IPS-11a (cell line): ENCODE measurements around the gene QSOX2.

ENCODE experiments used
- H3K4me3 ChIP-seq: one replicate; pipeline ENCODE4 v1.5.1; 2013; ENCODE audit warnings: low read depth, low read length, control low read depth

QSOX2 gene

DNA sequence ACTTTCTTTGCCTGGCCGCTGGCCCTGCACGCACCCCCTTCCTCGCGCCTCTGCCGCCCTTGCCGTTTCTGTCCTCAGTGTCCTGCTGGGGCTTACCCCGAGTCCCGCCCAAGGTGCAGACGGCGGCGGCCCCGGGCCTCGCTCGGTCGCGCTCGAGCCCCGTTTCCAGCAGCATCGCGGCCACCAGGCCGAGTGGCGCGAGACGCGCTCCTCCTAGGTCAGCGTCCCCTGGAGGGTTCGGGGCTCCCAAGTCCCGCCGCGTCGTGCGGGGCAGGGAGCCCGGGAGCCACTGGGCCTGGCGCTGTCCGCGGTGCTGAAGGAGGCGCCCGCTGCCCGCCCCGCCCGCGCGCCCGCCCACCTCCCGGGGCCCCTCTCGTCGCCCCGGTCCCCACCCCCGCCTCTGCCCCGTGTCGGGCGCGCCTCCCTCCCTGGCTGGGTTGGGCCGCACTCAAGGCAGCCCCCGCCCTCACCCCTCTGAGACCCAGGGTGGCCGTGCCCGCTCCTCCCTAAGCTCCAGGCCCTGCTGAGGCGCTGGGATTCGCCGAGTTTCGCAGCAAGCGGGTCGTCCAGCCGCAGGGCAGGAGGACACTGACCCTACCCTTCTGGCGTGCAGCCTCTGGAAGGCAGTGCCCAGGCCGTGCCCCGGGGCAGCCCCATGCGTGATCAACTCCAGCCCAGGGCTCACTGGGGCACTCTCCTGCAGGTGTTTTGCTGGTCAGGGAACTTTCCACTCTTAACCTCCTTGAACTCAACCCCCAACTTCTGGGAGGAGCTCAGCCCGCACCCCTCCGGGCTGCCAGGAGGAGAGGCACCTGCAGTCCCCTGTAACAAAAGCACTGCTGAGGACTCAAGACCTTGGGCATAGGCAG is 40.5 kb downstream of the QSOX2 start, which contains the start of gene LHX3:
LHX3 (minus strand) TSS at position 291 of the 869 bp plus-strand sequence; CDS start at position 175, 116 bp downstream.
- no peak within 1 kb of the TSS for H3K4me3 ChIP-seq

DNA sequence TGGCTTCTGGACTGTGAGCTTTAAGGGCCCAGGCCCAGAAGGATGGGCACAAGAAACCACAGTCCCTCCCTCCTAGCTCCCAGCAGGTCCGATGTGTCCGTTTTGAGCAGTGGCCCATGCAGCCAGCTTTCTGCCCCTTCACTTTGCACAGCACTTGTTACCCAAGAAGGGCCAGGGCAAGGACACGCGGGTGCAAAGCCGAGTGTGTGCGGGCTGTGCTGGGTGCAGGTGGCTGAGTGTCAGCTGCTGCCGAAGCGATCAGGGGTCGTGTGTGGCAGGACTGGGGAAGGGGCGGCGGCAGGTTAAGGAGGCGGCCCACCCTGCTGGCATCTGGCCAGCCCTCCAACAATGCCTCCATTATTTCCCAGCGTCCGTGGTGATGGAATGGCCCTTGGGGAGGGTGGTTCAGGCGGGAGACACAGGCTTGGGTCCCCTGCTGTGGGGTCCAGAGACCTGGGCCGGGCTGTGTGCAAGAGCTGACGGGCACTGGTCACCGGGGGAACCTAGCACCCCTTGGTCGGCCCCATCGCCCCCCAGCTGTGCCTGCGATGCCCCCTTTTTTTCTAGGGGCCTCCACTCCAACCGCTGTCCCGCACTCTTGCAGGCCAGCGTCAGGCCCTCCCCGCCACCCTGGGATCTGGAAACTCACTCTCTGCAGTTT is 41.3 kb downstream of the QSOX2 start:
- no peak overlapping the region for H3K4me3 ChIP-seq

DNA sequence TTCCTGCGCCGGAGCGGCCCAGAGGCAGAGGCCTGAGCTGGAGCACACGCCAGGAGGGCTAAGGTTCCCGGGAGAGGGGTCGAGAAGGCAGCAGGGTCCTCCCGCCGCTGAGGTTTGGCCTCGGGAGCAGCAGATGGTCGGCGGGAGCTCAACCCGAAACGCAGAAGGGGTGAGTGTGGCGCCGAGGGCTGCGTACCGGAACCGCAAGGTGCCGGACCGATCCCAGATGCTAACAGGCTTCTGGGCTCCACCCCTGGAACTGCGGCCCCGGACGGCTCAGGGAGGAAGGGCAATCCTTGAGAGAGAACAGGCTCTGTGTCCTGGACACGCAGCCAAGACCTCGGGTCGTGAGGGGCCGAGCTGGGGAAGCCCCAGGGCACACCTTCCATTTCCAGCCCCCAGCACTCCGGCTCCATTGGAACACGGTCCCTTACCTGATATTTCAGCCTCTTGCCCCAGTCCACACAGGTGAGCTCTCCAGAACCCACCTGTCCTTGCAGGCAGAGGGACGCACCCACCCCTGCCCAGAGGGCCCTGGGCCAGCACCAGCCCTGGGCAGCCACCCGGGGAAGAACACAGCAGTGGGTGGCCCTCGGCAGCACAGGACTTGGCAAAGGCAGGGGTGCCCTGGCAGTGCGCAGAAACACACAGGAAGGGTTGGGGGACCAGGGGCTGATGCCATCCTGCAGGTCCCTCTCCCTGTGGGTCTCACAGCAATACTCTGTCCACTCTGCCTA is 42.0 kb downstream of the QSOX2 start:
- H3K4me3 ChIP-seq = no peak overlapping the region

DNA sequence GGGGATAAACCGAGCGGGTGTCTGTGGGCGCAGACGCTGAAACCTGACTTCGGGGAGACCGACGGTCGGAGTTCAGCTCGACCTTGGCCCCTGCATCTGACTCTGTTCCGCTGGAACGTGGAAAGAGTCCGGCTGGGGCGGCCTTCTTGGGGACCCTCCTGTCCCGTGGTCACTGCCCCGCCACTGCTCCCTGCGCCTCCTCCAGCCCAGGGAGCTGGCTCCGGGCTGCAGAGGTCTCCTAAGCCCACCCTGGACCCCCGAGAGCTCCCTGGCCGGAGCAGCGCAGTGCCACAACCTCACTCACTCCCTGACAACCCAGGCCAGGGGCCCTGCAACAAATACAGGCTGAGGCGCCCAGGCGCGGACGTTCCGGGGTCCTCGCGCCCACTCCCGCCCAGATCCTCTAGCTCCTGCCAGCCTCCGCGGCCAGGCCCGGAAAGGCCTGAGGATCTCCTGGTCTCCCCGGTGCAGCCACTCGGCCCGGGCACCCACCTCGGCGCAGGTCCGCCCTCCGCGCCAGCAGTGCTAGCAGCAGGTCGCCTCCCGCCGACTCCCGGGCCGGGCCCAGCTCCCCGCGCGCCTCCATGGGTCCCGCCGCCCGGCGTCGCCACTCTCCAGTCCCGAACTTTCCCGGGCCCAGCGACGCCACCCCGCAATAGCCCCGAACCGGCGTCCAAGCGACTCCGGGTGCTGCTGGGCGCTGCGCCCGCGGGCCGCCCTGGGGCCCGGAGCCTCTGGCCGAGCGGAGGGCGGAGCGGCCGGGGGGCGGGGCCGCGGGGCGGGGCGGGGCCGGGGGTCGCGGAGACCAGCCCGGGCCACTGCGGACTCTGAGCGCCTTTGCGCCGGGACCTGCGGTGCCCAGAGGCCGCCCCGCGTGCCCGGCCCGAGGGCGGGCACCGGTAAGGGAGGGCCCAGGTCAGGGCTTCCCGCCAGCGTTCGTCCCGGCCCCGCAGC is 42.9 kb downstream of the QSOX2 start:
- H3K4me3 ChIP-seq = no peak overlapping the region

DNA sequence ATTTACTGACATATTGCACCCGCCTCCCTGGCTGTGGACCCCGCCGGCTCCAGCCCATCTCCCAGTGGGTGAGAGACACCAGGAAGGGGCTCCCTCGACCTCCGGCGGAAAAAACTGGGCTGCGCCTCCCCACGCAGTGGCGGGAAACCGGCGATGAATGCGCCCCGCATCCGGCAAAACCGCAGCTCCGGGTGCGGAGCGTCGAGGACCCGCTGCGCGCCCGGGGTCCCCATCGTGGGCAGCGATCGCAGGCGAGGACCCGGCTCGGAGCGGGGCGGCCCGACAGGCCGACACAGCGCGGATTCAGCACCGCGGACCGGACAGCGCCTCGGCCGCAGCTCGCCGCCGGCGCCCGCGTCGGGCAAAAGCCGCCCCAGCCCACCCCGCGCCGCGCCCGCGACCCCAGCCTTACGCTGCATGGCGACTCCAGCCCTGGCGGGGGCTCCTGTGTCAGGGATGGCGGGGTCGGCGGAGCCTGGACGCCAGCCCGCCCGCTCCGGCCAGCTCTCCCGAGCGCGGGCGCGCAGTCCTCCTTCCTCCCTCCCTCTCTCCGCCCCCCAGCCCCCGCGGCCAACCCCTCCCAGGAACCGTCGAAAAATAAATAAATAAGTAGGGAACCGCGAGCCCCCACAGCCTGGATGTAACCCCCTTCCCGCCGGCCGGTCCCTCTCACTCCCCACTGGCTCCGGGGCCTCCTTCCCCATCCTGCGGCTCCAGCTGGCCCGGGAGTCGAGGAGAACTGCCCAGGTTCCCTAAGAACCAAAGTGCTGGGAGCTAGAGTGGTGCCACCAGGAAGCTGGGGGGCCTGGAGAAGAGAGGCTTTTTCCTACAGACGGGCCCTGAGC is 43.8 kb downstream of the QSOX2 start:
- no peak overlapping the region for H3K4me3 ChIP-seq

DNA sequence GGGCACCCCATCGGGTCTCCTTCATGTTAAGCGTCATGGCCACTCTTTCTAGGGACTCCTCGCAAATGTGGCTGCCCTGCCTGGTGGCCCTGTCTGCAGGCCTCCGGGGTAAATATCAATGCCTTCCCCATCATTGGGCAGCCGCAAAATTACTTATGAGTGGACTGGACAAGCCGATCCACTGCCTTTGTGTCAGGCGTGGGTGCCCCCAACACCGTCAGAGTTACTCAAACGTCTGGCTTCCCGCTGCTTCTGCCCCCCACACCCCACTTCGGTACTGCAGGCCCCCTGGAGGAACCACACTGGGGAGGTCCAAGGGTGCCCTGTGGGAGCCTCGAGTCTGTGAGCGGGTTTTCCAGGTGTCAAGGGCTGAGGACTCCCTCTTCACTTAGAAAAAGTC is 44.4 kb downstream of the QSOX2 start:
- H3K4me3 ChIP-seq = no peak overlapping the region

DNA sequence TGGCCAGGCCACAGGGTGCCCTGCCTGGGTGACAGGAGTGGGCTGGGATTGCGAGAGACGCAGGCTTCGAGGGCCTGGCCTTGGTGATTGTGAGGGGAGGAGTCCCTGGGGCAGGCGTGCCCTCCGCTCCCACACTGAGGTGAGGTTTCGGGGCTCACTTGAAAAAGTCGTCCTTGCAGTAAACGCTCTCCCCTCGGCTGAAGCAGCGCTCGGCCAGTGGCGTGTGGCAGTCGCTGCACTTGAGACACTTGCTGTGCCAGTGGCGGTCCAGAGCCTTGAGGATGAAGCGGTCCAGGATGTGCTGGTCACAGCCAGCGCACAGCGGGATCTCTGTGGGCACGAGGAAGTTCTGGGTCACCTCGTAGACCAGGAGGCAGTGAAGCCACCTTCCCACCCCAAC is 45.2 kb downstream of the QSOX2 start:
- no peak overlapping the region for H3K4me3 ChIP-seq

DNA sequence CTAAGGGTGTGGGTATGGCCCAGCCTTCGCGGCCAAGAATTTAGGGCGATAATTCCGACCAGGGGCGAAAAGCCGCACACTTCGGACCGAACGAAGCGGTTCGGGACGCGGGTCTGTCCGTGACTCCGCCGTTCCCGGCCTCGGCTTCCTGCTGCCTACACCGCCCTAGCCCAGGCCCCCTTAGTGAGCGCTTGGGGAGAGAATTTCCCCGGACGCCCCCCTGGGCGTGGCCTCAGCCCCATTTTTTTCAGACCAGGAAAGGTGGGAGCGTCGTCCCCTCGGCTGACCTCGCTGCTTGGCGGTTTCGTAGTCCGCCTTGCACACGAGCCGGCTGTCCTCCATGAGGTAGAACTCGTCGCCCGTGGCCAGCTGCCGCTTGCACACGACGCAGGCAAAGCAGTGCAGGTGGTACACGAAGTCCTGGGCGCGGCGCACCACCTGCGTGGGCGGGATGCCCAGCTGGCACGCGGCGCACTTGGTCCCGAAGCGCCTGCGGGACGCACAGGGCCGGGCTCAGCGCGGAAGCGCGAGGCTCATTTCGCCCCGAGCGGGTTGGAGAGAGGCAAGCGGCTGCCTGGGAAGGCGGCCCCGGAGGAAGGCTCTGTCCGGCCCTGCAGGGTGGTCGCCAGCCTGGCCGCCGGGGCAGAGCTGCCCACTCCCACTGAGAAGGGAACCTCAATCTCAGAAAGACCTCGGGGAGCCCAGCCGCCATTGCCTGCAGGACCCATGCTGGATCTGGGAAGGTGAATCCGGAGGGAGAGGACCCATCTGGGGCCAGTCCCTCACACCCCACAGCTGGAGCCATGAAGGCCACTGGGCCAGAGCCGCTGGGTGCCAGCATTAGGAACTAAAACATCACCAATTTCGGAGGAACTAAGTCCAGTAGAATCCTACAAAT is 46.0 kb downstream of the QSOX2 start:
- H3K4me3 ChIP-seq = no peak overlapping the region

DNA sequence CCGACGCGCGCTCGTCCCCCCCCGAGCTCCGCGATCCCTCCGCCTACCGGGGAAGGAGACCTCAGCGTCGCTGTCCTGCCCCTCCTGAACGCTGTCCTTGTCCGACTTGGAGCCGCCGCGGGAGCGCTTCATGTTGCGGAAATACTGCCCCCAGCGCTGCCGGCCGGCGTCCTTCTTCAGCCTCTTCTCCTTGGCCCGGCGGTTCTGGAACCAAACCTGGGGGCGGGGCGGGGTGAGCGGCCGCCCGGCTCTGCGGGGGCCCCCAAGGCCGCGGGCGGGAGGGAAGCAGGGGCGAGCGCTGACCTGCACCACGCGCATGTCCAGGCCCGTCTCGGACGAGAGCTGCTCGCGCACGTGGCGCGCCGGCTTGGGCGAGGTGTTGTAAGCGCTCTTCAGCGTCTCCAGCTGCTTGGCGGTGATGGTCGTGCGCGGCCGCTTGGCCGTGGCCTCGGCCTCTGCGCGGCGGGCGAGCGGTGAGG is 47.0 kb downstream of the QSOX2 start:
- H3K4me3 ChIP-seq = no peak overlapping the region

DNA sequence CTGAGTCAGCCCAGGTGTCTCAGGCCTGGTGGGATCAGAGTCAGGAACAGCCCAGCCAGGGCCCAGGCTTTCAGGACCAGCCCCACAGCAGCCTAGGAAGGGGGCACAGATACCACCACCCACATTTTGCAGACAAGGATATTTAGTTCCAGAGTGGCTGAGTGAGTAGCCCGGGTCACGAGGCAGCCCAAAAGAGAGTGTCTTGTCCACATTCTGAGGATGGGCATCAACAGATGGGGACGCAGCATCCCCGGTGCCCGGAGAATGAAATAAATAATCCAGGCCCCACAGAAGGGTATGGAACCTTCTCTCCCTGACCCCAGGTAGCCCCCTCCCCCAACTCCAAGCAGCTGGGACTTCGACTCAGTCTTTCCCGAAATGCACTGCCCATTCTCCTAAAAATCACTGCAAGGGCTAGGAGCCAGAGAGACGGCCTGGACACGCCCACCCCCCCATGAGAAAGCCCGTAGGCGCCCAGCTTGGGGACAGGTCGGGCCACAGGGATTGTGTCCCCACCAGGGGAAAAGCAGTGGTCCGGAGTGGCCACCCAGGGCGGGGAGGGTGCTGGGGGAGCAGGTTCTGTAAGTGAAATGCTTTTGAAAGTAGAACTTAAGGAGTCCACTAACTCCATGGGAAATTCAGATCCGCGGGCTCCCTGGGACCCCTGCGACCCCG is 47.5 kb downstream of the QSOX2 start:
- no peak overlapping the region for H3K4me3 ChIP-seq

DNA sequence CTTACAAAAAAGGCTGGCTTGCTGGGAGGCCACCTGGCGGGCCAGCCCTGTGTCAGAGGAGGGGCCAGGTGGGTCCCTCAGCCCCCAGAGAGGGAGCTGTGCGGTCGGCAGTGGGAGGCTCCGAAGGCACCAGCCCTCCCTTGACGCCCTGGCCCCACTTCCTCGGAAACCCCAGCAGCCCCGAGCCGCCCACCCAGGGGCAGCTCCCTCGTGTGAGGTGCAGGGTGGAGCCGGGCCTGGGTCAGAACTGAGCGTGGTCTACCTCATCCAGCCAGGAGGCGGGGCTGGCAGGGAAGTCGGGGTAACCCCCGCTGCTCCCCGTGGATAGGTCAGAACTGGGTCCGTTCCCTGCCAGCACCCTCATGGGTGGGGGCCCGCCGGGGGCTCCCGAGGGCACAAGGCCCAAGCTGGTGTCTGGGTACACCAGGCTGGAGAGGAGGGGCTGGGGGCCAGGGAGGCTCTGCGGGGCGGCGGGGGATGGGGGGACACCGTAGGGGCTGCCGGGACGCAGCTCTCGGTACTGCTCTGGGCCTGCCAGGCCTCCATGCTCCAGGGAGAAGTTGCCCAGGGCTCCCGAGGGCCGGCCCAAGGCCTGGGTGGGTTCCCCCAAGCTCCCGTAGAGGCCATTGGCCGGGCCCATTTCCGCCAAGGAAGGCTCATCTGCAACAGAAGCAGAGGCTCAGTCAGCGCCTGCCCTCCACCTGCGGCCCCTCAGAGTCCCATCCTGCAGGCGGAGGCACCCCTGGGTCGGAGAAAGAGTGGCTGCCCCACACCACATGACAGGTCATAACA is 48.3 kb downstream of the QSOX2 start:
- H3K4me3 ChIP-seq = no peak overlapping the region

DNA sequence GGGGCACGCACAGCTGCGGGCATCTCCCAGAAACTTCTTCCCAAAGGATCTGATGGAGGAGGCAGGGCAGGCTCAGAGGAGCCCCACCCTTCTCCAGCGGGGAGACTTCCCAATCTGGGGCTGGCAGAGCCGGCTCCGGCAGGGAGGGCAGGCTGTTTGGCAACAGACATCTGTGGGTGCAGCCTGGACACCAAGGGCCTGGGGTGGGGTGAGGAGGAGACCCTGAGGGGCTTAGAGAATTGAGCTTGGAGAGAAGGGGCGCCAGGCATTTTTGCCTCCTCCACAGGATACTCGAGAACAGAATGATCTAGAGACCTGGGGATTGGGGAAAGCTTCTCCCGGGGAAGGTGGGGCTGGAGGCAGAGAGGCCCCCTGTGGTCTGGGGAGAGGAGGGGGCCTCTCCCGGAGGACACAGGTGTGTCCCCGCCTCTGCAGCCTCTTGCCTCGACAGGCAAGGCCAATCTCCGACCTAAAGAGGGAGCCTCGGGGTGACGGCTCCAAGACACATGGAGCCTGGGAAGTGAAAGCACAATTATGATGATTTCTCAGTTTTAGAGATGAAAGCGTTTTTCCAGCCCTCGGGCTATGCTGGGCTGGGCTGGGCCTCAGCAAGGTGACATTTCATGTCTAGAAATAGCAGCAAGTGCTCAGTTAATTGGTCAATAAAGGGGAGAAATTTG is 49.1 kb downstream of the QSOX2 start:
- no peak overlapping the region for H3K4me3 ChIP-seq

DNA sequence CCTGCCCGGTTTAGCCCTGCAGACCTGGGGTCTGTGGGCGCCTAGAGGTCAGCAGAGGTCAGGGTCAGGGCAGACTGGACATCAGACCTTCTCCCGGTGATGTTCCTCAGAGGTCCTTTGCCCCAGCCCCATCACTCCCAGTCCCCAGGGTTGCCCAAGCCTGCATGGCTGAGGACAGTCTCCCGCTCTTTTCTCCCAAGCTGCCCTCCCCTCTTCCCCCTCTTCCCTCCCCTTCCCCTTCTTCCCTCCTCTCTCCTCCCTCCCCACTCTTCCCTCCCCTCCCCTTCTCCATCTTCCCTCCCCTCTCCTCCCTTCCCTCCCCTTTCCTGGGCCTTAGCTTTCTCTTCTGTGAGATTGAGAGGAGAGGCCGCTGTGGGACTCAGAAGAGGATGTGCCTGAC is 51.1 kb downstream of the QSOX2 start:
- H3K4me3 ChIP-seq = no peak overlapping the region

DNA sequence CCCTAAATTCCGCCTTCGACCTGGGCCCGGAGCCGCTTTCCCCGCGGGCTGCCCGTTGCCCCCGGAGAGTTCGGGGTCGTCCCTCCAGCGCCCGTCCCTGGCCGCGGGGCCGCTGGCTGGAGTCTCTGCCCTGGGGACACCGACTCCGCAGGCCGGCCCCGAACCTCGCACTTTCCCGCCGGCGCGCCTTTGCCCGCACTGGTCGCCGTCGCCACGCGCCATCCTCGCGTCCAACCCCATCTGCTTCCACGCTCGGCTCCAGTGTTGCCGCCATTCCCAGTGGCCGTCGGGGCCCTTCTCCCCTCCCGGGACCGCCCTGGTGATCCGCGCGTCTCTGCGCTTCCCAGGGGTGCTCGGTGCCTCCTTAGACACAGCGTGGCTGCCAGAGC is 51.7 kb downstream of the QSOX2 start:
- H3K4me3 ChIP-seq = peak overlapping the region; percentile 1

DNA sequence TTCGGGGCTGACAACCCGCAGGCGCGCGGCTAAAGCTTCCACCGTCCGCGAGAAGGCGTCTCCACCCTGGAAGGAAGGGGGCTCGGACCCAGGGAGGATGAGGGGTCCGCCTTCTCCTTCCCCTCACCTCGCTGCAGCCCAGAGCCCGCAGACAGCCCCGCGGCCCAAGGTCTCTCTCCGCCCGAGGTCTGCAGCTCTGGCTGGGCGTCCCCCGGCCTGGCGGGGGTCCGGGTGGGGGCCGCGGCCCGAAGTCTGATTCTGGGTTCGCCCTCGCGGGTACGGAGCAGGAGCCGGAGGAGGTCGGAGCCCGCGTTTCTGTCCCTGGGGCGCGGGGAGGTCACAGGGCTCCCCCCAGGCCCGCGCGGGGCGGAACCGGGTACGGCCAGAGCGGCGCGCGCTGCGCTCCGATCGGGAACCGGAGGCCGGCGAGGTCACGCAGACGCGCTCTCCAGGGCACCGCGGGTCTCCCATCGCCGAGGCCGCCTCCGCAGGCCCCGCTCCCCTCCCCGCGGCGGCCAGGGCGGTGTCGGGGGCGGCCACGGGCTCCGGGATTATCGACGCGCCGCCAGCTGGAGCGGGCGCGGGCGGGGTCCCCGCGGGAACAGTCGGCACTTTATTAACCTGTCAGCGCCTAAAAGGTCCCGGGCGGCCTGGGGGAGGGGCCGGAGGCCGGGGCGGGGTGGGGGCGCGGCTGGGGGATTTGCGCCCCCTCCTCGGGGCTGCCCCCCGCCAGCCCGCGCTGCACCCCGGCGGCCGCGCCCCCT is 52.3 kb downstream of the QSOX2 start:
- no peak overlapping the region for H3K4me3 ChIP-seq
